Right lobe of liver (tissue), 6 donors: ENCODE measurements around the gene MME. TPM values are rescaled to one million over a fixed set of nuclear protein-coding genes. Genes with fewer than 3 reads are reported as not detected.
A peak's percentile ranks its signal among the peaks of the same experiment; 100 is the strongest.

Source experiments
- ATAC-seq, 4 donors: fragments of 200-7000 bp; cut with Tn5 transposase; one replicate each; pipeline ENCODE4 v1.9.1; 2020; ENCODE audit warnings: mild to moderate bottlenecking in 4 of 4, moderate library complexity in 4 of 4
- DNase-seq, 3 donors: peaks; one replicate each; pipeline ENCODE4 v3.0.0-alpha.2; 2020
- H3K27ac ChIP-seq, 3 donors: fragments of 200-600 bp; one replicate each; pipeline ENCODE4 v1.8.0; 2022
- H3K27me3 ChIP-seq, 2 donors: fragments of 200-600 bp; one replicate each; pipeline ENCODE4 v1.8.0; 2022
- H3K36me3 ChIP-seq, 4 donors: fragments of 200-600 bp; sonication (generic) in 1 of 4; one replicate each; pipeline versions ENCODE4 v1.5.1 to v1.8.0; 2017 to 2022; ENCODE audit warnings: control low read depth in 1 of 4
- H3K4me1 ChIP-seq, 4 donors: fragments of 200-600 bp; sonication (generic) in 1 of 4; one replicate each; pipeline versions ENCODE4 v1.5.1 to v1.8.0; 2017 to 2022; ENCODE audit warnings: control low read depth in 1 of 4
- H3K4me3 ChIP-seq, 3 donors: fragments of 200-600 bp; one replicate each; pipeline ENCODE4 v1.8.0; 2022
- H3K9me3 ChIP-seq, 4 donors: fragments of 200-600 bp; sonication (generic) in 1 of 4; one replicate each; pipeline versions ENCODE4 v1.5.1 to v1.8.0; 2017 to 2022; ENCODE audit warnings: control low read depth in 1 of 4
- POLR2A ChIP-seq: fragments of 450-650 bp; IDR thresholded peaks from one replicate; pipeline ENCODE4 v1.6.1; 2017; ENCODE audit warnings: antibody characterized with exemption, mild to moderate bottlenecking
- WGBS: methylation state at CpG from one replicate; pipeline ENCODE4 v1.1.6; 2018; ENCODE audit warnings: low coverage, low lambda C conversion rate; ENCODE audit not compliant: insufficient coverage; ENCODE audit errors: missing lambda C conversion rate; 5-methylcytosine and 5-hydroxymethylcytosine counted together
- intact Hi-C, 2 donors: fragments of 100-400 bp; cut with DNase I; formaldehyde crosslinking; loops; one replicate each; pipeline versions ENCODE4 v1.11.2 to v1.14.1; 2022
- total RNA-seq, 6 experiments: library from RNA; depleted of rRNA in 2 of 6; stranded (reverse); fragments of >200 nt in 2 of 6; fragmentation: NEBNext Ultra II Directional in 3 of 6; extraction: Animal tissue kit (Norgen Biotek cat#: 25700) in 3 of 6; gene quantifications; one replicate each; pipeline versions ENCODE4 v1.1.0 to v1.2.4, GENCODE V29; 2016 to 2023
- TF ChIP-seq, protein P1 (sequence below), 4 donors: fragments of 200-600 bp in 3 of 4; fragments of 450-650 bp in 1 of 4; IDR thresholded peaks; one replicate each; pipeline versions ENCODE4 v1.5.1 to v1.8.0; 2016 to 2022; ENCODE audit warnings: antibody characterized with exemption in 4 of 4, mild to moderate bottlenecking in 2 of 4
- donor health status: DM: no; HTN: yes; CAD: no.
- donor health status: DM: no; HTN: no; CAD: no.
- donor health status: DM: no; HTN: no; CAD: no.
- donor health status: DM: no; HTN: yes; CAD: no.
- donor health status: DM: no; HTN: yes; CAD: no.

Gene MME
- total RNA-seq, 6 experiments from 2014 or later, result 9.9 to 79.1 (median 35.1) TPM

GRCh38 chr3:155178810-155179436 is 98.8 kb downstream of the MME start:
- Histone ChIP-seq H3K4me3 (no peak overlapping the region), H3K4me1 (no peaks in the 10 kb centered on the region), H3K27me3 (no peaks in the 10 kb centered on the region), H3K36me3 (no peaks in the 10 kb centered on the region), H3K27ac (no peak overlapping the region), H3K9me3 (no peaks in the 10 kb centered on the region)
- DNase-seq (no peak), ATAC-seq (peak in 2 of 4 donors; percentile 14 to 24)
- TF ChIP-seq, protein P1, sequence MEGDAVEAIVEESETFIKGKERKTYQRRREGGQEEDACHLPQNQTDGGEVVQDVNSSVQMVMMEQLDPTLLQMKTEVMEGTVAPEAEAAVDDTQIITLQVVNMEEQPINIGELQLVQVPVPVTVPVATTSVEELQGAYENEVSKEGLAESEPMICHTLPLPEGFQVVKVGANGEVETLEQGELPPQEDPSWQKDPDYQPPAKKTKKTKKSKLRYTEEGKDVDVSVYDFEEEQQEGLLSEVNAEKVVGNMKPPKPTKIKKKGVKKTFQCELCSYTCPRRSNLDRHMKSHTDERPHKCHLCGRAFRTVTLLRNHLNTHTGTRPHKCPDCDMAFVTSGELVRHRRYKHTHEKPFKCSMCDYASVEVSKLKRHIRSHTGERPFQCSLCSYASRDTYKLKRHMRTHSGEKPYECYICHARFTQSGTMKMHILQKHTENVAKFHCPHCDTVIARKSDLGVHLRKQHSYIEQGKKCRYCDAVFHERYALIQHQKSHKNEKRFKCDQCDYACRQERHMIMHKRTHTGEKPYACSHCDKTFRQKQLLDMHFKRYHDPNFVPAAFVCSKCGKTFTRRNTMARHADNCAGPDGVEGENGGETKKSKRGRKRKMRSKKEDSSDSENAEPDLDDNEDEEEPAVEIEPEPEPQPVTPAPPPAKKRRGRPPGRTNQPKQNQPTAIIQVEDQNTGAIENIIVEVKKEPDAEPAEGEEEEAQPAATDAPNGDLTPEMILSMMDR (IDR thresholded peaks at IDR 0.05), result no peak
- TF ChIP-seq POLR2A, result no peak
- intact Hi-C loops, result no loop called here
- WGBS, result 88% methylated on average over 3 of the region's 3 CpGs

- no peak for TF ChIP-seq POLR2A
- TF ChIP-seq, protein P1 (IDR thresholded peaks at IDR 0.05), result no peak
- H3K9me3 ChIP-seq, result no peaks in the 10 kb centered on the region
- no peak for DNase-seq
- H3K27me3 ChIP-seq, result no peaks in the 10 kb centered on the region
- intact Hi-C loops, result no loop called here
- no peak overlapping the region for H3K4me3 ChIP-seq
- no peak overlapping the region for H3K27ac ChIP-seq
- ATAC-seq, result peak in 1 of 4 donors; percentile 32
- no peaks in the 10 kb centered on the region for H3K4me1 ChIP-seq
- H3K36me3 ChIP-seq, result no peaks in the 10 kb centered on the region
- WGBS, result 53% methylated on average over 2 of the region's 2 CpGs
Observed at GRCh38 chr3:155179437-155179827, 99.3 kb downstream of the MME start.

- Histone ChIP-seq H3K27me3 (no peaks in the 10 kb centered on the region), H3K9me3 (no peaks in the 10 kb centered on the region), H3K27ac (no peak overlapping the region), H3K4me1 (no peaks in the 10 kb centered on the region), H3K4me3 (no peak overlapping the region), H3K36me3 (no peaks in the 10 kb centered on the region)
- ATAC-seq (no peak), DNase-seq (no peak)
- intact Hi-C loops, result no loop called here
- TF ChIP-seq, protein P1 (IDR thresholded peaks at IDR 0.05), result no peak
- TF ChIP-seq POLR2A, result no peak
- WGBS, result 78% methylated on average over 5 of the region's 5 CpGs
Observed at GRCh38 chr3:155179966-155180757, 100.0 kb downstream of the MME start.

GRCh38 chr3:155182467-155182866 is 102.3 kb downstream of the MME start:
- intact Hi-C loops, result no loop called here
- Histone ChIP-seq H3K36me3 (no peaks in the 10 kb centered on the region), H3K4me3 (no peak overlapping the region), H3K27me3 (no peaks in the 10 kb centered on the region), H3K4me1 (no peaks in the 10 kb centered on the region), H3K27ac (no peak overlapping the region), H3K9me3 (no peaks in the 10 kb centered on the region)
- TF ChIP-seq POLR2A, result no peak
- TF ChIP-seq, protein P1 (IDR thresholded peaks at IDR 0.05), result no peak
- 64% methylated on average over 1 of the region's 1 CpG for WGBS
- no peak for ATAC-seq
- DNase-seq, result no peak
